ENCODE measurements around the gene GNA14.
"Not testable (repeated sequence)": the region's sequence is repeated elsewhere in the genome, so short reads cannot be mapped to it uniquely, and the experiment has no call there.

The GNA14 gene

GRCh38 chr9:77640741-77641580 lies 7.2 kb downstream of the GNA14 start:
- DNase-seq = no peak

GRCh38 chr9:77632652-77633051 lies 15.5 kb downstream of the GNA14 start:
- DNase-seq = no peak

GRCh38 chr9:77628864-77629263 lies 19.3 kb downstream of the GNA14 start:
- not testable (repeated sequence) for DNase-seq

- DNase-seq = no peak
Measured at GRCh38 chr9:77616191-77616590, 31.9 kb downstream of the GNA14 start.

- DNase-seq = no peak
Measured at GRCh38 chr9:77614645-77615044, 33.5 kb downstream of the GNA14 start.

- no peak for DNase-seq
Measured at GRCh38 chr9:77606526-77606925, 41.6 kb downstream of the GNA14 start.

- no peak for DNase-seq
Measured at GRCh38 chr9:77605449-77606220, 42.5 kb downstream of the GNA14 start.

GRCh38 chr9:77604316-77604715 lies 43.8 kb downstream of the GNA14 start:
- no peak for DNase-seq

GRCh38 chr9:77602852-77603251 lies 45.3 kb downstream of the GNA14 start:
- no peak for DNase-seq

GRCh38 chr9:77601476-77602099 lies 46.5 kb downstream of the GNA14 start:
- DNase-seq = no peak

GRCh38 chr9:77600810-77601209 lies 47.3 kb downstream of the GNA14 start:
- no peak for DNase-seq

GRCh38 chr9:77599492-77599891 lies 48.6 kb downstream of the GNA14 start:
- no peak for DNase-seq

GRCh38 chr9:77598991-77599390 lies 49.1 kb downstream of the GNA14 start:
- no peak for DNase-seq

- DNase-seq = no peak
Measured at GRCh38 chr9:77598524-77598923, 49.6 kb downstream of the GNA14 start.

- no peak for DNase-seq
Measured at GRCh38 chr9:77597057-77597456, 51.1 kb downstream of the GNA14 start.

GRCh38 chr9:77595426-77596095 lies 52.6 kb downstream of the GNA14 start:
- DNase-seq = no peak

- no peak for DNase-seq
Measured at GRCh38 chr9:77594963-77595362, 53.2 kb downstream of the GNA14 start.

- DNase-seq = no peak
Measured at GRCh38 chr9:77593528-77593927, 54.6 kb downstream of the GNA14 start.

GRCh38 chr9:77592476-77592875 lies 55.6 kb downstream of the GNA14 start:
- no peak for DNase-seq

- DNase-seq = no peak
Measured at GRCh38 chr9:77589046-77589795, 58.9 kb downstream of the GNA14 start.

GRCh38 chr9:77588271-77588937 lies 59.7 kb downstream of the GNA14 start:
- DNase-seq = no peak

GRCh38 chr9:77587851-77588250 lies 60.3 kb downstream of the GNA14 start:
- DNase-seq = no peak

All from activated CD4-positive, CD25-positive, alpha-beta regulatory T cell (primary cell).